Lower lobe of right lung (tissue), 2 donors: ENCODE data around the gene VAV2. TPM values are rescaled to one million over a fixed set of nuclear protein-coding genes. Genes with fewer than 3 reads are reported as not detected.

Experiments used
- ATAC-seq, 2 donors: fragments of 200-7000 bp; cut with Tn5 transposase; one replicate each; pipeline ENCODE4 v1.9.1; 2020 to 2022; ENCODE audit warnings: mild to moderate bottlenecking in 2 of 2, moderate library complexity in 2 of 2
- DNase-seq: peaks from one replicate; pipeline ENCODE4 v3.0.0-alpha.2; 2020
- H3K27ac ChIP-seq: fragments of 200-600 bp; one replicate; pipeline ENCODE4 v1.8.0; 2022
- H3K27me3 ChIP-seq: fragments of 200-600 bp; one replicate; pipeline ENCODE4 v1.8.0; 2022; ENCODE audit warnings: low read depth
- H3K36me3 ChIP-seq: fragments of 200-600 bp; one replicate; pipeline ENCODE4 v1.8.0; 2022; ENCODE audit warnings: mild to moderate bottlenecking
- H3K4me1 ChIP-seq: fragments of 200-600 bp; one replicate; pipeline ENCODE4 v1.8.0; 2022
- H3K4me3 ChIP-seq: fragments of 200-600 bp; one replicate; pipeline ENCODE4 v1.8.0; 2022; ENCODE audit warnings: mild to moderate bottlenecking
- H3K9me3 ChIP-seq: fragments of 200-600 bp; one replicate; pipeline ENCODE4 v1.8.0; 2022
- CTCF ChIP-seq: fragments of 200-600 bp; IDR thresholded peaks from one replicate; pipeline ENCODE4 v1.8.0; 2022; ENCODE audit warnings: antibody characterized with exemption, mild to moderate bottlenecking
- intact Hi-C: fragments of 100-400 bp; cut with DNase I; formaldehyde crosslinking; loops from one replicate; pipeline ENCODE4 v1.11.0; 2022
- total RNA-seq: library from RNA; stranded (reverse); fragmentation: NEBNext Ultra II Directional; extraction: Animal tissue kit (Norgen Biotek cat#: 25700); gene quantifications from one replicate; pipeline ENCODE4 v1.2.1, GENCODE V29; 2021
- donor health status: DM: no; HTN: yes; CAD: no; lungs with severe emphysema.

VAV2 gene
- total RNA-seq, 1 donor from 2014 or later: 26.9 TPM

- H3K27ac ChIP-seq: no peak overlapping the region
Measured at GRCh38 chr9:133841167-133841812, 150.8 kb downstream of the VAV2 start.

GRCh38 chr9:133839822-133840329 is 152.2 kb downstream of the VAV2 start:
- H3K27ac ChIP-seq: peak overlapping the region; percentile 18
- peaks cover 16% of the 10 kb centered on the region for H3K4me1 ChIP-seq
- H3K4me3 ChIP-seq: no peak overlapping the region
- no peaks in the 10 kb centered on the region for H3K9me3 ChIP-seq
- TF ChIP-seq CTCF: no peak
- no peaks in the 10 kb centered on the region for H3K27me3 ChIP-seq
- H3K36me3 ChIP-seq: no peaks in the 10 kb centered on the region
- intact Hi-C loops: no loop called here
- DNase-seq (no peak), ATAC-seq (peak; percentile 11 to 24)

More at GRCh38 chr9:133841167-133841812, 150.8 kb downstream of the VAV2 start:
- Histone ChIP-seq H3K36me3 (no peaks in the 10 kb centered on the region), H3K4me3 (no peak overlapping the region), H3K27me3 (no peaks in the 10 kb centered on the region), H3K9me3 (no peaks in the 10 kb centered on the region), H3K4me1 (peaks cover 30% of the 10 kb centered on the region)
- DNase-seq (no peak), ATAC-seq (no peak)
- intact Hi-C loops: no loop called here
- no peak for TF ChIP-seq CTCF

GRCh38 chr9:133838859-133839507 is 153.1 kb downstream of the VAV2 start:
- intact Hi-C loops: no loop called here
- Histone ChIP-seq H3K36me3 (no peaks in the 10 kb centered on the region), H3K9me3 (no peaks in the 10 kb centered on the region), H3K27me3 (no peaks in the 10 kb centered on the region), H3K27ac (no peak overlapping the region), H3K4me1 (peaks cover 8% of the 10 kb centered on the region), H3K4me3 (no peak overlapping the region)
- no peak for TF ChIP-seq CTCF
- ATAC-seq (no peak), DNase-seq (no peak)

GRCh38 chr9:133837627-133838597 is 154.2 kb downstream of the VAV2 start:
- Histone ChIP-seq H3K27ac (no peak overlapping the region), H3K27me3 (no peaks in the 10 kb centered on the region), H3K4me1 (peaks cover 8% of the 10 kb centered on the region), H3K9me3 (no peaks in the 10 kb centered on the region), H3K4me3 (no peak overlapping the region), H3K36me3 (peaks cover under 1% of the 10 kb centered on the region)
- no peak for DNase-seq
- no peak for TF ChIP-seq CTCF
- no peak for ATAC-seq
- intact Hi-C loops: no loop called here

GRCh38 chr9:133836818-133837217 is 155.3 kb downstream of the VAV2 start:
- H3K9me3 ChIP-seq: no peaks in the 10 kb centered on the region
- intact Hi-C loops: no loop called here
- H3K27ac ChIP-seq: no peak overlapping the region
- ATAC-seq (no peak), DNase-seq (no peak)
- H3K27me3 ChIP-seq: no peaks in the 10 kb centered on the region
- peaks cover 5% of the 10 kb centered on the region for H3K36me3 ChIP-seq
- no peak overlapping the region for H3K4me3 ChIP-seq
- TF ChIP-seq CTCF: no peak
- peaks cover 8% of the 10 kb centered on the region for H3K4me1 ChIP-seq
